Fibroblast of skin of abdomen (primary cell): ENCODE measurements around the gene LRRC18.

ENCODE experiments used
- DNase-seq: peaks from one replicate; pipeline ENCODE4 v3.0.0-alpha.2; 2013

Gene LRRC18

GRCh38 chr10:48907730-48908129 lies 31.9 kb downstream of the LRRC18 start:
- no peak for DNase-seq

- DNase-seq: no peak
Observed at GRCh38 chr10:48906841-48907240, 32.8 kb downstream of the LRRC18 start.

GRCh38 chr10:48905311-48905710 lies 34.3 kb downstream of the LRRC18 start:
- DNase-seq: no peak

GRCh38 chr10:48904861-48905260 lies 34.8 kb downstream of the LRRC18 start:
- DNase-seq: no peak

GRCh38 chr10:48903151-48903550 lies 36.5 kb downstream of the LRRC18 start:
- no peak for DNase-seq

- DNase-seq: no peak
Observed at GRCh38 chr10:48902096-48902495, 37.5 kb downstream of the LRRC18 start.

GRCh38 chr10:48901319-48901718 lies 38.3 kb downstream of the LRRC18 start:
- no peak for DNase-seq

GRCh38 chr10:48900371-48900801 lies 39.3 kb downstream of the LRRC18 start:
- DNase-seq: no peak

GRCh38 chr10:48899781-48900180 lies 39.9 kb downstream of the LRRC18 start:
- DNase-seq: no peak

- no peak for DNase-seq
Observed at GRCh38 chr10:48898426-48898825, 41.2 kb downstream of the LRRC18 start.

- DNase-seq: no peak
Observed at GRCh38 chr10:48897441-48897790, 42.2 kb downstream of the LRRC18 start.

GRCh38 chr10:48896756-48897440 lies 42.7 kb downstream of the LRRC18 start:
- DNase-seq: no peak

- no peak for DNase-seq
Observed at GRCh38 chr10:48895803-48896195, 43.8 kb downstream of the LRRC18 start.

- DNase-seq: no peak
Observed at GRCh38 chr10:48894911-48895802, 44.5 kb downstream of the LRRC18 start.

GRCh38 chr10:48890888-48891850 lies 48.5 kb downstream of the LRRC18 start:
- DNase-seq: no peak

- DNase-seq: no peak
Observed at GRCh38 chr10:48887982-48888381, 51.7 kb downstream of the LRRC18 start.

GRCh38 chr10:48885376-48885775 lies 54.3 kb downstream of the LRRC18 start:
- no peak for DNase-seq

GRCh38 chr10:48884179-48885045 lies 55.2 kb downstream of the LRRC18 start:
- no peak for DNase-seq

GRCh38 chr10:48883701-48884100 lies 55.9 kb downstream of the LRRC18 start:
- DNase-seq: no peak

- no peak for DNase-seq
Observed at GRCh38 chr10:48882881-48883280, 56.8 kb downstream of the LRRC18 start.

- no peak for DNase-seq
Observed at GRCh38 chr10:48881937-48882336, 57.7 kb downstream of the LRRC18 start.
